PC-9 (cell line): Measurements from ENCODE around the gene SLC12A9. TPM values are rescaled to one million over a fixed set of nuclear protein-coding genes. Genes with fewer than 3 reads are reported as not detected.

Source experiments
- BruUV-seq: library from RNA; stranded (reverse); fragments of 400-500 nt; replicated peaks from 2 replicates; lab custom pipeline; 2021; lab: Mats Ljungman, UMichigan
- CTCF ChIA-PET: fragments of 300-600 bp; sonication (Branson Sonifier 250); formaldehyde crosslinking; loops from one replicate; lab custom pipeline; 2022; ENCODE audit warnings: antibody characterized with exemption; lab: Charles Lee
- POLR2A ChIA-PET: fragments of 300-600 bp; sonication (Branson Sonifier 250); formaldehyde crosslinking; loops from one replicate; lab custom pipeline; 2022; ENCODE audit warnings: antibody characterized with exemption; ENCODE audit not compliant: unreplicated experiment; lab: Charles Lee
- DNase-seq, 2 experiments: peaks; one replicate each; pipeline versions ENCODE4 v3.0.0 to v3.0.0-alpha.2; 2015 to 2022; ENCODE audit warnings: mixed read lengths in 1 of 2
- H2AFZ ChIP-seq: fragments of 200-600 bp; sonication (generic); 2 replicates; pipeline ENCODE4 v1.8.1; 2017; ENCODE audit warnings: antibody characterized with exemption
- H3F3A ChIP-seq: fragments of 200-600 bp; sonication (generic); 2 replicates; pipeline ENCODE4 v1.8.1; 2017; ENCODE audit warnings: antibody characterized with exemption, mild to moderate bottlenecking, low read depth; ENCODE audit not compliant: insufficient read depth
- H3K27ac ChIP-seq: fragments of 200-600 bp; sonication (generic); 2 replicates; pipeline ENCODE4 v1.6.1; 2016; ENCODE audit warnings: mixed run types
- H3K27me3 ChIP-seq: fragments of 200-600 bp; sonication (generic); 2 replicates; pipeline ENCODE4 v1.6.1; 2016; ENCODE audit warnings: low read depth, mixed run types; ENCODE audit not compliant: insufficient read depth
- H3K36me3 ChIP-seq: fragments of 200-600 bp; sonication (generic); 2 replicates; pipeline ENCODE4 v1.6.1; 2016; ENCODE audit warnings: low read depth, mixed run types
- H3K4me1 ChIP-seq: fragments of 200-600 bp; sonication (generic); replicated peaks from 2 replicates; pipeline ENCODE4 v1.6.1; 2016; ENCODE audit warnings: mixed run types; ENCODE audit not compliant: insufficient read depth
- H3K4me2 ChIP-seq: fragments of 200-600 bp; sonication (generic); 2 replicates; pipeline ENCODE4 v1.6.1; 2017; ENCODE audit warnings: mixed run types
- H3K4me3 ChIP-seq: fragments of 200-600 bp; sonication (generic); 2 replicates; pipeline ENCODE4 v1.6.1; 2016; ENCODE audit warnings: mixed run types
- H3K79me2 ChIP-seq: fragments of 200-600 bp; sonication (generic); 2 replicates; pipeline ENCODE4 v1.6.1; 2017; ENCODE audit warnings: low read depth, mixed run types
- H3K9me2 ChIP-seq: fragments of 200-600 bp; sonication (generic); 2 replicates; pipeline ENCODE4 v1.8.1; 2017; ENCODE audit warnings: mild to moderate bottlenecking; ENCODE audit not compliant: insufficient read depth
- H3K9me3 ChIP-seq: fragments of 200-600 bp; sonication (generic); 2 replicates; pipeline ENCODE4 v1.8.1; 2016; ENCODE audit warnings: low read depth; ENCODE audit not compliant: insufficient read depth
- H4K20me1 ChIP-seq: fragments of 200-600 bp; sonication (generic); 2 replicates; pipeline ENCODE4 v1.8.1; 2017; ENCODE audit not compliant: insufficient read depth
- EZH2 ChIP-seq: fragments of 200-600 bp; sonication (generic); IDR thresholded peaks from 2 replicates; pipeline ENCODE4 v1.8.0; 2017; ENCODE audit warnings: antibody characterized with exemption, low read depth
- intact Hi-C: fragments of 100-400 bp; cut with micrococcal nuclease; formaldehyde crosslinking; loops from one replicate; pipeline ENCODE4 v1.10.0; 2022; ENCODE audit not compliant: unreplicated experiment
- total RNA-seq: library from RNA; stranded (reverse); gene quantifications from 2 replicates; pipeline ENCODE4 v1.2.3, GENCODE V29; 2021
- TF ChIP-seq, protein P1 (sequence below): fragments of 200-600 bp; sonication (generic); conservative IDR thresholded peaks from 2 replicates; pipeline ENCODE4 v1.6.1; 2017; ENCODE audit warnings: mixed run types, antibody characterized with exemption, mild to moderate bottlenecking, moderate library complexity

SLC12A9 gene
- total RNA-seq, 1 experiment from 2014 or later, result 36.7 TPM

- H3K79me2 ChIP-seq, result no peaks in the 10 kb centered on the region
- H3K4me1 ChIP-seq, result no peaks in the 10 kb centered on the region
- H2AFZ ChIP-seq, result no peak overlapping the region
- ChIA-PET CTCF (no interaction called here), POLR2A (no interaction called here)
- H3K9me3 ChIP-seq, result no peaks in the 10 kb centered on the region
- H4K20me1 ChIP-seq, result no peaks in the 10 kb centered on the region
- no peak overlapping the region for H3K4me3 ChIP-seq
- no peaks in the 10 kb centered on the region for H3K36me3 ChIP-seq
- TF ChIP-seq, protein P1, sequence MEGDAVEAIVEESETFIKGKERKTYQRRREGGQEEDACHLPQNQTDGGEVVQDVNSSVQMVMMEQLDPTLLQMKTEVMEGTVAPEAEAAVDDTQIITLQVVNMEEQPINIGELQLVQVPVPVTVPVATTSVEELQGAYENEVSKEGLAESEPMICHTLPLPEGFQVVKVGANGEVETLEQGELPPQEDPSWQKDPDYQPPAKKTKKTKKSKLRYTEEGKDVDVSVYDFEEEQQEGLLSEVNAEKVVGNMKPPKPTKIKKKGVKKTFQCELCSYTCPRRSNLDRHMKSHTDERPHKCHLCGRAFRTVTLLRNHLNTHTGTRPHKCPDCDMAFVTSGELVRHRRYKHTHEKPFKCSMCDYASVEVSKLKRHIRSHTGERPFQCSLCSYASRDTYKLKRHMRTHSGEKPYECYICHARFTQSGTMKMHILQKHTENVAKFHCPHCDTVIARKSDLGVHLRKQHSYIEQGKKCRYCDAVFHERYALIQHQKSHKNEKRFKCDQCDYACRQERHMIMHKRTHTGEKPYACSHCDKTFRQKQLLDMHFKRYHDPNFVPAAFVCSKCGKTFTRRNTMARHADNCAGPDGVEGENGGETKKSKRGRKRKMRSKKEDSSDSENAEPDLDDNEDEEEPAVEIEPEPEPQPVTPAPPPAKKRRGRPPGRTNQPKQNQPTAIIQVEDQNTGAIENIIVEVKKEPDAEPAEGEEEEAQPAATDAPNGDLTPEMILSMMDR, result no peak
- TF ChIP-seq EZH2, result no peak
- no peak overlapping the region for H3K27ac ChIP-seq
- H3K9me2 ChIP-seq, result no peaks in the 10 kb centered on the region
- H3K4me2 ChIP-seq, result no peak overlapping the region
- H3F3A ChIP-seq, result no peaks in the 10 kb centered on the region
- DNase-seq, result no peak
- intact Hi-C loops, result no loop called here
- BruUV-seq, result no TSS peak
- H3K27me3 ChIP-seq, result no peaks in the 10 kb centered on the region
Observed at GRCh38 chr7:100819586-100819985, 32.9 kb upstream of the SLC12A9 start.

GRCh38 chr7:100822236-100823139 is 30.0 kb upstream of the SLC12A9 start:
- H3K36me3 ChIP-seq, result no peaks in the 10 kb centered on the region
- no peaks in the 10 kb centered on the region for H3K27me3 ChIP-seq
- no peaks in the 10 kb centered on the region for H3K9me2 ChIP-seq
- TF ChIP-seq EZH2, result no peak
- TF ChIP-seq, protein P1, result no peak
- H4K20me1 ChIP-seq, result 0 out of 2 replicates have a peak, but pooled peaks cover 6% of the 10 kb centered on the region
- intact Hi-C loops, result loop anchor here (10.0 kb wide), 1 partner anchor 238 kb away; the partner anchor contains the start of genes FBXO24 and LRCH4
- H3F3A ChIP-seq, result no peaks in the 10 kb centered on the region
- peaks cover 4% of the 10 kb centered on the region; the same call in 1 of the 2 replicates for H3K79me2 ChIP-seq
- DNase-seq, result no peak
- ChIA-PET POLR2A (no interaction called here), CTCF (no interaction called here)
- no peak overlapping the region for H3K27ac ChIP-seq
- H2AFZ ChIP-seq, result no peak overlapping the region
- no peaks in the 10 kb centered on the region for H3K9me3 ChIP-seq
- H3K4me3 ChIP-seq, result no peak overlapping the region
- H3K4me2 ChIP-seq, result no peak overlapping the region
- H3K4me1 ChIP-seq, result peaks cover 12% of the 10 kb centered on the region; the same call in 1 of the 2 replicates
- no TSS peak for BruUV-seq

DNA sequence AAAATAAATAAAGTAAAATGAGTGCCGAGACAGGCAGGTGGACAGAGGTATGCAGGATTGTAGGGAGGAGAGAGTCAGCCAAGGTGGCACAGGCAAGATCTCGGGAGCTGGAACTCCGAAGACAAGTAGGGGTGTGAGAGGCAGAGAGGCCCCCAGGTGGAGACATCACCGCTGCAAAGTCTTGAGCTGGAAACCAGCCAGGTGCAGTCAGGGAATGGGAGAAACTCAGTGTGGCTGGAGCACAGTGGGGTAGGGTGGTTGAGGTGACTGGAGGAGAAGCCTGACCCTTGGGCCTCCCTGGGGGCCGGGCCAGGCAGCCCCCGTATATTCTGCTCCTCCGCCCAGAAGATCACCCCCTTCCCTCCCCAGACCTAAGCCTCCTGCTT is 29.4 kb upstream of the SLC12A9 start:
- TF ChIP-seq, protein P1, result no peak
- no peak for TF ChIP-seq EZH2
- Histone ChIP-seq H3K4me1 (peaks cover 12% of the 10 kb centered on the region; the same call in 1 of the 2 replicates), H3F3A (no peaks in the 10 kb centered on the region), H3K79me2 (peaks cover 4% of the 10 kb centered on the region; the same call in 1 of the 2 replicates), H4K20me1 (0 out of 2 replicates have a peak, but pooled peaks cover 6% of the 10 kb centered on the region), H3K36me3 (no peaks in the 10 kb centered on the region), H3K9me3 (no peaks in the 10 kb centered on the region), H2AFZ (no peak overlapping the region), H3K27me3 (no peaks in the 10 kb centered on the region), H3K27ac (no peak overlapping the region), H3K9me2 (no peaks in the 10 kb centered on the region), H3K4me2 (no peak overlapping the region), H3K4me3 (no peak overlapping the region)
- no TSS peak for BruUV-seq
- intact Hi-C loops, result loop anchor here (10.0 kb wide), 1 partner anchor 238 kb away; the partner anchor contains the start of genes FBXO24 and LRCH4
- CTCF ChIA-PET, result no interaction called here
- POLR2A ChIA-PET, result no interaction called here
- DNase-seq, result no peak
